NCI-H69 (cell line): ENCODE data around the gene REPIN1.

Experiments
- DNase-seq: peaks from one replicate; lab custom pipeline; 2025; lab: John Stamatoyannopoulos, UW

REPIN1 gene

DNA sequence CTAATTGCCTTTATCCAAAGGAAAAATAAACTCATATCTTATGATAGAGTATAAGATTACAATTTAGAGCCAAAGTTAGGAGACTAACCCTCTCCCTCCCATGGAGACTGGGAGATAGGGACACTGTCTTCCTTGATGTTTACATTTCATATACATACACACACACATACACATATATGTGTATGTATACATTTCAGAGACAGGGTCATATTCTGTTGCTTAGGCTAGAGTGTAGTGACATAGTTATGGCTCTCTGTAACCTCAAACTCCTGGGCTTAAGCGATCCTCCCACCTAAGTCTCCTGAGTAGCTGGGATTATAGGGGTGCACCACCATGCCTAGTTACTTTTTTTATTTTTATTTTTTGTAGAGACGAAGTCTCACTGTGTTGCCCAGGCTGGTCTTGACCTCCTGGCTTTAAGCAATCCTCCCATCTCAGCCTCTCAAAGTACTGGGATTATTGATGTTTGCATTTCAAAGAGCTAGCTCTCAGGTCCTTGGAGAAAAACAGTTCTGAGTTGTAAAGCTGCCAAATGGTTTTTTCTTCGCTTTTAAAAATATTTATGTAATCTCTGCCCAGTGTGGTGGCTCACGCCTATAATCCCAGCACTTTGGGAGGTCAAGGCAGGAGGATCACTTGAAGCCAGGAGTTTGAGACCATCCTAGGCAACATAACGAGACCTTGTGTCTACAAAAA is 8.1 kb upstream of the REPIN1 start:
- no peak for DNase-seq

DNA sequence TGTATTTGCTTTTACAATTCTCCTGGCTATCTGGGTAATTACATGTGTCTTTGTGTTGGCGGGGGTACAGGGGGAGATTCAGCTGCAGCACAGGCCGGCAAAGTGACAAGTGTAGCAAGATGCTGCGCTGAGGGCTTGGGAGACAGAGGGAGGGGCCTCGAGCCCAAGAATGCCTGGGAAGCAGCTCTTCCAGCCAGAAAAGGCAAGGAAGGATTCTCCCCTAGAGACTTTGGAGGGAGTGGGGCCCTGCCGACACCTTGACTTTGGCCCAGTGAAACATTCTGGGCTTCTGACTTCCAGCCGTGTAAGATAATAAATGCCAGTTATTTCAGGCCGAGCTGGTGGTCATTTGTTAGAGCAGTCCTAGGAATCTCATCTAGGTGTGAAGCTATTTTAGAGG is 7.2 kb upstream of the REPIN1 start:
- no peak for DNase-seq

GRCh38 chr7:150361807-150362621 is 6.6 kb upstream of the REPIN1 start:
- no peak for DNase-seq

DNA sequence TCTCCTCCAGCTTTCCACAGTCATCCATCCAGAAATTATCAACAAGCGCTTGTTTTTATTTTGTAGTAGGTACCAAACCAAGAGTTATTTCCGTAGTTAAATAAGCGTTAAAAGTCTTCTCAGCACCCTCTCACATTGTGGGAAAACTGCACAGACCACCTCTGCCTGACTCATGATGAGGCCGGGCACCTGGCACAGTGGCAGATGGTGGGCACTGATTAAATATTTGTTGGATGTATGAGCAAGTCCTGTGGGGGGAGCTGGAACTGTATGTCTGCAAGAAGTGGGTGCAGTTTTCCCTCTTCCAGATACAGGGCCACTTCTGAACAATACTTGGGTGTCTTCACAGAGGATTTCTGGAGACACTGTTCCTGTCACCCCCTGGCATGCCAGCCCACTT is 5.3 kb upstream of the REPIN1 start:
- peak; percentile 72 for DNase-seq

DNA sequence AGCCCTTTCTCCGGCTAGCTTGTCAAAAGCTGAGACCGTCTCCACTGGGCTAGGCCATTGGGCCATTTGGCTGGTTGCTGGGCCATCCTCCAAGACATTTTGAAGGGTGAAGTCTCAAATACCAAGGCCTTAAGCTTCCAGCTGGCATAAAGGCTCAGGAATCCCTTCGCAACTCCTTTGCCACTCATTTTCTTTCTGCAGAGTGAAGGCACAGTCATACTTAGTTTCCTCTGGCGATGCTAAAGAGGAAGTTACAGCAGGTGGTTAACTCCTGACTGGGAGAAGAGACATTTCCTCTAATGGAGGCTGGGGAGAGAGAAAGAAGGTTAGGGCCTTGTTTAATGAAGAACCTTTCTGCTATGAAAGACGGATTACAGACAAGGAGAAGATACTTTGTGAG is 4.8 kb upstream of the REPIN1 start:
- peak; percentile 50 for DNase-seq

GRCh38 chr7:150365194-150365593 is 3.4 kb upstream of the REPIN1 start:
- no peak for DNase-seq

GRCh38 chr7:150365673-150366398 is 2.8 kb upstream of the REPIN1 start:
- DNase-seq = no peak

GRCh38 chr7:150367677-150368095 is 936 bp upstream of the REPIN1 start:
- DNase-seq = no peak

DNA sequence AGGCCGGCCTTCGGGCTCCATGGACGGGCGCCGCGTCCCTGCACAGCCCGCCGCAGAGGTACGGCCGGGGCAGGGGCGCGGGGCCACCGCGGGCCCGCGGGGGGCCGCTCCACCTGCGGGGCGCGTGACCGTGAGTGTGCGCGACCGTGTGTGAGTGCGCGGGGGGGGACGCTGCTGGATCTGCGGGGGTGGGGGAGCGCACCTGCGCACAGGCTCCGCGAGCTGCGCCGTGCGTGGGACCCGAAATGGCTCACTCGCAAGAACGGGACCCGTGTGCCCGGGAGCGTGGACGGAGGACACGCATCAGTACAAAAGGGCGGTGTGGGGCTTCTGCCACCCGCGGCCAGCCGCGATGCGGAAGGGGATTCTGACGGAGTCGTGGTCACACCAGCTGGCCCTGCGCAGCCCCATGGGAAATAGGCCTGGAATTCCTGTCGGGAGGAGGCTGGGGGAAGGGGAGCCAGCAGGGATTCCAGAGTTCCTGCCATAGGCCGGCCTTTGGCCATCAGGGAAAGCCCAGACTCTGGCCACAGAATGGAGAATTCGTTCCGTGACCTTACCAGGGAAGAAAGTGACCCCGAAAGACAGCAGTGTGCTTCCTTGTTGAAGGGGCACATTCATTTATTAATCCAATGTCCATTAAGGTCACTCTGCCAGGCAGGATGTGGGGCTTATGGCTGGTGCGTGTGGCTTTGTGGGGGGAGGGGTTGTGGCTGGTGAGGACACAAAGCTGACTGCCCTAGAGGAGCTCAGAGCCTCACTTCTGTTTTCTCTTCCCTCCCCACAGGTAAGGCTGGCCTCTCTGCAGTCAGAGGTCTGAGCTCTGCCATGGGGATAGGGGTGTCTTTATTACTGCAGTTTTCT is 494 bp downstream of the REPIN1 start:
- peak; percentile 85 for DNase-seq

GRCh38 chr7:150369748-150370501 is 1.3 kb downstream of the REPIN1 start:
- no peak for DNase-seq

DNA sequence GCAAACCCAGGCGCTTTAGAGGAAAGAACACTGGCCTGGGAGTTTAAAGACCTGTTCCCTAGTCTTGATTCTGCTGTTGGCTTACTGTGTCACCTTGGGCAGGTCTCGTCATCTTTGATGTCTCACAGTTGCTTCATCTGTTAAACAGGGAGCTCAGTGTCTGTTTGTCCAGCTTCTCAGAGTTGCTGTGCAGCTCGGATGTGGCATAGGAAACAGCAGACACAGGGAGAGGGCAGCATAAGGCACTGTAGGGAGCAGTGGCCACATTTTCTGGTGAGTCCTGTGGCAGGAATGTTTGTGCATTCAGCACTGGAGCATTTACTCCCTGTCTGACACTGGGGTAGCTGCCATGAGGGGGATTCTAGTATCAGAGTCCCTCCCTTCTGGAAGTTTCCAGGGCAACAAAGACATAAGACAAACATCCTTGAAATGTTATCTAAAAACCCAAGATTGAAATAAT is 2.0 kb downstream of the REPIN1 start:
- no peak for DNase-seq

DNA sequence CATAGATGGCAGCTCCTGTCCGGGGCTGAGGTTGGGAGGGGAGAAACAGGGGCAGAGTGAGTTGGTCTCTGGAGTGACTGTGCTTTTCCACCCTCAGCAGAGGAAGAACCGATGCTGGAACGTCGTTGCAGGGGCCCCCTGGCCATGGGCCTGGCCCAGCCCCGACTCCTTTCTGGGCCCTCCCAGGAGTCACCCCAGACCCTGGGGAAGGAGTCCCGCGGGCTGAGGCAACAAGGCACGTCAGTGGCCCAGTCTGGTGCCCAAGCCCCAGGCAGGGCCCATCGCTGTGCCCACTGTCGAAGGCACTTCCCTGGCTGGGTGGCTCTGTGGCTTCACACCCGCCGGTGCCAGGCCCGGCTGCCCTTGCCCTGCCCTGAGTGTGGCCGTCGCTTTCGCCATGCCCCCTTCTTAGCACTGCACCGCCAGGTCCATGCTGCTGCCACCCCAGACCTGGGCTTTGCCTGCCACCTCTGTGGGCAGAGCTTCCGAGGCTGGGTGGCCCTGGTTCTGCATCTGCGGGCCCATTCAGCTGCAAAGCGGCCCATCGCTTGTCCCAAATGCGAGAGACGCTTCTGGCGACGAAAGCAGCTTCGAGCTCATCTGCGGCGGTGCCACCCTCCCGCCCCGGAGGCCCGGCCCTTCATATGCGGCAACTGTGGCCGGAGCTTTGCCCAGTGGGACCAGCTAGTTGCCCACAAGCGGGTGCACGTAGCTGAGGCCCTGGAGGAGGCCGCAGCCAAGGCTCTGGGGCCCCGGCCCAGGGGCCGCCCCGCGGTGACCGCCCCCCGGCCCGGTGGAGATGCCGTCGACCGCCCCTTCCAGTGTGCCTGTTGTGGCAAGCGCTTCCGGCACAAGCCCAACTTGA is 2.7 kb downstream of the REPIN1 start:
- no peak for DNase-seq

GRCh38 chr7:150371996-150372270 is 3.3 kb downstream of the REPIN1 start:
- no peak for DNase-seq

GRCh38 chr7:150372271-150373048 is 3.8 kb downstream of the REPIN1 start:
- no peak for DNase-seq

GRCh38 chr7:150373049-150373801 is 4.6 kb downstream of the REPIN1 start:
- DNase-seq = peak; percentile 23

GRCh38 chr7:150374026-150374425 is 5.4 kb downstream of the REPIN1 start:
- no peak for DNase-seq

- DNase-seq = no peak
Measured at GRCh38 chr7:150374472-150374871, 5.8 kb downstream of the REPIN1 start.

GRCh38 chr7:150375662-150376521 is 7.3 kb downstream of the REPIN1 start:
- DNase-seq = peak; percentile 26
